Activated CD8-positive, alpha-beta memory T cell treated with anti-CD3 and anti-CD28 coated beads, Interleukin-2, amount 10 ng/mL, durations not matched to agents 7 days and 5 days (primary cell): ENCODE data around the gene PTPRD. TPM values are rescaled to one million over a fixed set of nuclear protein-coding genes. Genes with fewer than 3 reads are reported as not detected.

ENCODE experiments used
- ATAC-seq: fragments of 150-1000 bp; cut with Tn5 transposase; one replicate; pipeline ENCODE4 v1.10.0; 2021; ENCODE audit warnings: moderate library complexity
- CTCF ChIA-PET: fragments of 350-600 bp; sonication (Branson Sonifier 250); formaldehyde crosslinking; loops from one replicate; lab custom pipeline; 2021; ENCODE audit warnings: antibody characterized with exemption; lab: Charles Lee
- DNase-seq: peaks from one replicate; pipeline ENCODE4 v3.0.0-alpha.2; 2020
- H3K27ac Mint-ChIP-seq: one replicate; pipeline ENCODE4 v1.8.0; 2021; ENCODE audit warnings: mild to moderate bottlenecking, mixed read lengths
- H3K27me3 Mint-ChIP-seq: one replicate; pipeline ENCODE4 v1.8.0; 2021; ENCODE audit warnings: mixed read lengths
- H3K36me3 Mint-ChIP-seq: one replicate; pipeline ENCODE4 v1.8.0; 2021; ENCODE audit warnings: mild to moderate bottlenecking, mixed read lengths
- H3K4me1 Mint-ChIP-seq: one replicate; pipeline ENCODE4 v1.8.0; 2021; ENCODE audit warnings: mixed read lengths
- H3K4me3 Mint-ChIP-seq: one replicate; pipeline ENCODE4 v1.8.0; 2021; ENCODE audit warnings: mild to moderate bottlenecking, moderate library complexity, mixed read lengths
- H3K9me3 Mint-ChIP-seq: one replicate; pipeline ENCODE4 v1.8.0; 2022; ENCODE audit warnings: low read depth, mixed read lengths
- total RNA-seq, 2 experiments: library from RNA; stranded (reverse); gene quantifications; one replicate each; pipeline ENCODE4 v1.2.3, GENCODE V29; 2021

The PTPRD gene
- total RNA-seq, 2 experiments from 2014 or later, result 0.07 TPM; not detected in 1

DNA sequence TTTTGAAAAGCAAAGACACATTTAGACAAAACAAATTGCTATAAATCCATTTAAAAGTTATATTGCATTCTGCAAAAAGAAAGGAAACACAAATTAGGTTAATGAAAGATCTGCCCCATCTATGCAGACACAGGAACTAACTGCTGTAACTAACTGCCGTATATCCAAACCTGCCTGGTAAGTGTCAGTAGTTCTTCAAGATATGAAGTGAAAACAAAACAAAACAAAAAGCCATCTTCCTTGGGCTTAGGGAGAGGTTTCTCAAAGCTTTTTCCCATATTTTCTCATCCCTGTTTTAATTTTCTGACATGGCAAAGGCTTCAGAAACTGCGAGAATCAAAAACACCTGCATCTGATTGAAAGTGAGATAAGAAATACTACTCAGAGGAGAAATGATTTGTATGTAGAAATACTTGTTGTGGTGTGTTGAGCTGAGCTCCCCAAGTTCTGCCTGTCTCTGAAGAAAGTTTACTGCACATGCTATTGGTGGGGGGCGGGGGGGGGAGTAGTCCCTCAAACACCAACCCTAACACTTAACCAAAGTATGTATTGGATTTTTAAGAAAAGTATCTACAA, 750.5 kb downstream of the PTPRD start:
- H3K4me1 Mint-ChIP-seq, result no peaks in the 10 kb centered on the region
- H3K9me3 Mint-ChIP-seq, result peaks cover 4% of the 10 kb centered on the region
- H3K27ac Mint-ChIP-seq, result no peak overlapping the region
- DNase-seq (no peak), ATAC-seq (no peak)
- H3K36me3 Mint-ChIP-seq, result no peaks in the 10 kb centered on the region
- CTCF ChIA-PET, result no interaction called here
- no peak overlapping the region for H3K4me3 Mint-ChIP-seq
- H3K27me3 Mint-ChIP-seq, result no peaks in the 10 kb centered on the region

DNA sequence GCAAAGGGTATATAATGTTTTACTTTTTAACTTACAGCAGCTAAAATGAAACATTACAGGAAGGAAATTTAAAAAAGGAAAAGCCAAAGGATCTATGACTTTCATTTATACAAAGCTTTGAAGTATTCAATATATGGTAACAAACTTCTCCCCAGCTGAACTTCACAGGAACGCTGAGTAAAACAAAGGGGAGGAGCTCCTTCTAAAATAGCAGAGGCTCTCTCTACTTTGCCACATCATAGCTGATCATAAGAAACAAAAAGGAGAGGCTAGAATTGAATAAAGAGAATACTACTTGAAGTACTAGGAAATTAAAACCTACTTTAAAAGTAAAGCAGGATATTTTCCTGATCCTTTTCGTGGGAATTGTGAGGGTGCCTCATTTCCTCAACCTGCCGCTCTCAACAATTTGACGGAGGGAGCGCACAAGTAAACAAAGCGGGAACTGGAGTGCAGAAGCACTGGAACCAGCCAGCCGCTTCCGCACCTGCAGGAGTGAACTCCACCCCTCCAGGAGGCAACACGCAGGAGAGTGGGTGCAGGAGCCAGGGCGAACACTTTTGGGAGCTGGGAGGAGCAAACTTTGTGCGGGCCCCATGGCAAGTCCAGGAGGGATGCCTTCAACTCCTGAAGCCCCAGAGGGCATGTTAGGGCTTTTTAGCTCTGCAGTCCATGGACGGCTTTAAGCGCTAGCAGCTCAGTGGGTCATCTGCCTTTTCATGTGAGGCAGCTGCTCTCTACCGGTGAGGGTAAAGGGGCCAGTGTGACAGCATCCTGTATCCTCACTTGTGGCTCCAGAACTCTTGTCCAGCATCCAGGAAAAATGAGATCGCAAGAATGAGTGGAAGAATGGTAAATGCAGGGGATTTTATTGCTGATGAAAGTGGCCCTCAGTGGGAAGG, 757.4 kb downstream of the PTPRD start:
- CTCF ChIA-PET, result no interaction called here

DNA sequence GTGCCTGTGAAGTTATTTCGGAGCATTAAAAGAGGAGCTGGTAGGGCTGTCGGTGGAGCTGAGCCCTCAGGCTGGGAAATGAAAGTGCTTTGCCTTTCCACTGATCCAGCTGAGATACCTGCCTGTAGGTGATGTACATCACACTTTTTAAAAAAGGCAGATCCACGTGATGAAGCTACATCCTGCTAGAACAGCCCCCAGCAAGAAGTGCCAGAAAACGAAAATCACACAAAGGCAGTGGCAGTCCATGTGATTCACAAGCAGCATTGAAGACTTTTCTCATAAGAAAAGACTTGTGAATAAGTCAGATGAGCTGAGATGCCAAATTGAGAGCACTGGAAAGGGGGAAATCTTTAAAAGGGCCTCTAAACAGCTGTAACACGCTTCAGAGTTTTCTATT, 765.1 kb downstream of the PTPRD start:
- DNase-seq (no peak), ATAC-seq (no peak)
- no peaks in the 10 kb centered on the region for H3K36me3 Mint-ChIP-seq
- H3K4me3 Mint-ChIP-seq, result no peak overlapping the region
- no peaks in the 10 kb centered on the region for H3K27me3 Mint-ChIP-seq
- peaks cover 4% of the 10 kb centered on the region for H3K4me1 Mint-ChIP-seq
- CTCF ChIA-PET, result no interaction called here
- peaks cover 2% of the 10 kb centered on the region for H3K9me3 Mint-ChIP-seq
- no peak overlapping the region for H3K27ac Mint-ChIP-seq

More for the DNA sequence above, 757.4 kb downstream of the PTPRD start:
- no peaks in the 10 kb centered on the region for H3K27me3 Mint-ChIP-seq
- DNase-seq, result no peak
- peaks cover 6% of the 10 kb centered on the region for H3K9me3 Mint-ChIP-seq
- no peak for ATAC-seq
- H3K27ac Mint-ChIP-seq, result no peak overlapping the region
- H3K4me1 Mint-ChIP-seq, result no peaks in the 10 kb centered on the region
- no peak overlapping the region for H3K4me3 Mint-ChIP-seq
- H3K36me3 Mint-ChIP-seq, result no peaks in the 10 kb centered on the region

DNA sequence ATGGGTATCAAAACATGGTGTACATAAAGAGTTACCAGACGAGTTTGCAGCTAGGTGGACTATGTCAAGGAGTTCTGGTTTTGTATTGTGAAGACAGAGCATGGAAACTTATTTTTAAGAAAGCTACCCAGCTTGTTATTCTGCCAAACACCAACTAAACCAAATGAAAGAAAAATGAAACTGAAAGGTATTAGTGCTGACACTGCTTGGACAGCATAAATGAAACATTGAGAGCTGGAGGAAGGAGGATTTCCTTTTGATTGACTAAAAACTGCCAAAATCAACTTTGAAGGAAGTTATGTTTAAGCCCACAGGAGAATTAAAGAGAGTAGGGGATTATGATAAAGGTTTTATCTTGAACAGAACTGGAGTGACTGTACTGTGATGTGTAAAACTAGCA, 766.2 kb downstream of the PTPRD start:
- ATAC-seq, result peak; percentile 20
- H3K36me3 Mint-ChIP-seq, result no peaks in the 10 kb centered on the region

DNA sequence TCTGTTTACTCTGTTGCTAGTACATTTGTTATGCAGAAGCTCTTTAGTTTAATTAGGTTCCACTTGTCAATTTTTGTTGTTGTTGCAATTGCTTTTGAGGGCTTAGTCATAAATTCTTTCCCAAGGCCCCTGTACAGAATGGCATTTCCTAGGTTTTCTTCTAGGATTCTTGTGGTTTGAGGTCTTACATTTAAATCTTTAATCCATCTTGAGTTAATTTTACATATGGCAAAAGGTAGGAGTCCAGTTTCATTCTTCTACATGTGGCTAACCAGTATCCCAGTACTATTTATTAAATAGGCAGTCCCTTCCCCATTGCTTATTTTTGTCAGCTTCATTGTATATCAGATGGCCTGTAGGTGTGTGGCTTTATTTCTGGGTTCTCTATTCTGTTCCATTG, 792.4 kb downstream of the PTPRD start:
- Mint-ChIP-seq H3K36me3 (no peaks in the 10 kb centered on the region), H3K27ac (no peak overlapping the region), H3K27me3 (no peaks in the 10 kb centered on the region), H3K9me3 (no peaks in the 10 kb centered on the region), H3K4me1 (no peaks in the 10 kb centered on the region), H3K4me3 (no peak overlapping the region)
- DNase-seq (no peak), ATAC-seq (no peak)
- CTCF ChIA-PET, result no interaction called here

More for the DNA sequence above, 766.2 kb downstream of the PTPRD start:
- peaks cover 4% of the 10 kb centered on the region for H3K4me1 Mint-ChIP-seq
- DNase-seq, result no peak
- CTCF ChIA-PET, result no interaction called here
- peak overlapping the region; percentile 11 for H3K4me3 Mint-ChIP-seq
- H3K27ac Mint-ChIP-seq, result peak overlapping the region; percentile 71
- H3K9me3 Mint-ChIP-seq, result no peaks in the 10 kb centered on the region
- no peaks in the 10 kb centered on the region for H3K27me3 Mint-ChIP-seq

DNA sequence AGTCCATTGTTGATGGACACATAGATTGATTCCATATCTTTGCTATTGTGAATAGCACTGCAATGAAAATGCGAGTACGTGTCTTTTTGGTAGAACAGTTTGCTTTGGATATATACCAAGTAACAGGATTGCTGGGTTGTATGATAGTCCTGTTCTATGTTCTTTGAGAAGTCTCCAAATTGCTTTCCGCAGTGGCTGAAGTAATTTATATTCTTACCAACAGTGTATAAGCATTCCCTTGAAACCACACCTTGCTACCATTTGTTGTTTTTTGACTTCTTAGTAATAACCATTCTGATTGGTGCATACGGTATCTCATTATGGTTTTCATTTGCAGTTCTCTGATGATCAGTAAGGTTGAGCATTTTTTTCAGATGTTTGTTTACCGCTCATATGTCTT, 792.9 kb downstream of the PTPRD start:
- no peak overlapping the region for H3K4me3 Mint-ChIP-seq
- DNase-seq, result no peak
- H3K4me1 Mint-ChIP-seq, result no peaks in the 10 kb centered on the region
- no peaks in the 10 kb centered on the region for H3K9me3 Mint-ChIP-seq
- no peak overlapping the region for H3K27ac Mint-ChIP-seq
- H3K36me3 Mint-ChIP-seq, result no peaks in the 10 kb centered on the region
- no peaks in the 10 kb centered on the region for H3K27me3 Mint-ChIP-seq
- CTCF ChIA-PET, result no interaction called here
- ATAC-seq, result no peak

DNA sequence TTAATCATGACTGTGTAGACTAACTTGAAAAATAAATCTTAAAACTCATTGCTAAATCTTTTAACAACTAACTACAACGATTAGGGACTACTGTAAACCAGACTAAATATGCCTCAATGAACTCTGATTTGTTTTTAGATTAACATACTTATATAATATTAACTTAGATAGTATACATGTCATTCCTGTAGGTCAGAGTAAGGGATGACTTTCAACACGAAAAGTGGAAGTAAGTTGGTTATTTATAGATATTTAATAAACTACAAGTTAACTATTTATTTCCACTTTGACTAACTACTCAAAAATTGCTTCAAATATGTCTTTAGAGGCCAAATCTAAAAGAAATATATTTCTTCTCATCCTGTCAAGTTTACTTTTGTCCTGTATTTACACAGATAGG, 795.6 kb downstream of the PTPRD start:
- Mint-ChIP-seq H3K36me3 (no peaks in the 10 kb centered on the region), H3K27ac (no peak overlapping the region), H3K9me3 (peaks cover 2% of the 10 kb centered on the region), H3K4me1 (no peaks in the 10 kb centered on the region), H3K27me3 (no peaks in the 10 kb centered on the region), H3K4me3 (no peak overlapping the region)
- DNase-seq (no peak), ATAC-seq (no peak)
- CTCF ChIA-PET, result no interaction called here

DNA sequence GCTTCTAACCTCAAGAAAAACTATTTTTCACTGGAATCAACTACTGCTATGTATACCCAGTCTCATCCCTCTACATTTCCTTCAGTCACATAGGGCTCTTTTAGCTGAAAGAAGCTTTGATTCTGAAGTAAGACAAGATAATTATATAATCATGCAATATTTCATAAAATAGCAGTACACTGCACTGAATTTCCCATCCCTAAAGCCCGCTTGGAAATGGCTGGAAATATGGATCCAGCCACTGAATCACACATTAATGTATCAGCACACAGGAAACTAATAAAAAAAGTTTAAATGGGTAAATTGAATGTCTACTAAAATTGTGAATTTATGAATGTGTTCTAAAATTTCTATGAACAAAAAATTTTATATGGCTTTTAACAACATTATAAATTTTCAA, 808.7 kb downstream of the PTPRD start:
- Mint-ChIP-seq H3K4me1 (no peaks in the 10 kb centered on the region), H3K27ac (no peak overlapping the region), H3K36me3 (no peaks in the 10 kb centered on the region), H3K4me3 (no peak overlapping the region), H3K27me3 (no peaks in the 10 kb centered on the region), H3K9me3 (peaks cover 3% of the 10 kb centered on the region)
- CTCF ChIA-PET, result no interaction called here
- no peak for DNase-seq
- no peak for ATAC-seq

DNA sequence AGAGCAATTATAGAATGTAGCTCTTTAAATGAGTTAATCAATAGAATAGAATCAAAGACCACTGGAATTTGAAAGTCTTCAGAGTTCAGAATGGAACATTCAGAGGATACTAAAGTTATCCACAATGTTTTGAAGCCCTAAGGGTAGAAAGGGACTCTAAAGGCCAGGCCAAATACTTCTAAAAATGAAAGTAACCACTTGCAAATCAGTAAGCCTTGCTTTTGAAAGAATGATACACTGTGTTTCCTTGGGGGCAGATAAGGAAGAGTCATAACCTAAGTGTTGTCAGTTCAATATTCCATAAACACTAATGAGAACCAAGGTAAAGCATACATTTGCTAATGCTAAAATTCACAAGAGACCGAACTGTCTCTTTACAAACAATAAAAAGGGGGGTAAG, 813.5 kb downstream of the PTPRD start:
- Mint-ChIP-seq H3K9me3 (peaks cover 4% of the 10 kb centered on the region), H3K27me3 (no peaks in the 10 kb centered on the region), H3K4me3 (no peak overlapping the region), H3K27ac (no peak overlapping the region), H3K36me3 (no peaks in the 10 kb centered on the region), H3K4me1 (no peaks in the 10 kb centered on the region)
- DNase-seq, result no peak
- ATAC-seq, result no peak
- CTCF ChIA-PET, result no interaction called here

DNA sequence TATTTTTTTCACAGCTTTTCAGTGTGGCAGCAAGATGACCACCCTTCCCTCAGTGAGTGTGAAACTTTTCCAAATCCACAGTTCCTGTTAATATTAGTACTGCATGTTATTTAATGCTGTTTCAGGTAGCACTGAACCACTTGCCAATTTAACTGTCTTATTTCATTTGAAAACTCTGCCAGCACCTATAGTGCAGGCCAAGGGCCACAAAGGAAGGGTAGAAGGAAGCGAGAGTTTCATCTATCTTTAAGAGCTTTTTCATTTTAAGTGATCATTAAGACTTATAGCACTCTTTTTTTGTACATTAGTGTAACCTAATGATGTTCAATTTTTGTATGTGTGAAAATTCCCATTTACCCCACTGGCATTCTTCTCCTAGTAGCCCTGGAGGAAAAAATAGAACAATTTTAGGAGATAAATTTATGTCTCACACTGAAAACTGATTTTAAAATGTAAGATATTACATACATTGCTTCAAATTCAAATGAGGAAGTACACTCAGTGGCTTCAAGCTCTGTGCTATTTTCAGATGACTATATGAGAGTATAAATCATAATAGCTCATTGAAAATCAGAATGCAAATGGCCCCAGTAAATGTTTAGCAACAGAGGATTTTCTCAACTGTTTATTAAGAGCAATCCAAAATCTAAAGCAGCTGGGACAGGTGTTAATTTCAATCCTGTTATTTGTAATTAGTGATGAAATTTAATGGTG, 820.5 kb downstream of the PTPRD start:
- CTCF ChIA-PET, result no interaction called here
- no peak for ATAC-seq

DNA sequence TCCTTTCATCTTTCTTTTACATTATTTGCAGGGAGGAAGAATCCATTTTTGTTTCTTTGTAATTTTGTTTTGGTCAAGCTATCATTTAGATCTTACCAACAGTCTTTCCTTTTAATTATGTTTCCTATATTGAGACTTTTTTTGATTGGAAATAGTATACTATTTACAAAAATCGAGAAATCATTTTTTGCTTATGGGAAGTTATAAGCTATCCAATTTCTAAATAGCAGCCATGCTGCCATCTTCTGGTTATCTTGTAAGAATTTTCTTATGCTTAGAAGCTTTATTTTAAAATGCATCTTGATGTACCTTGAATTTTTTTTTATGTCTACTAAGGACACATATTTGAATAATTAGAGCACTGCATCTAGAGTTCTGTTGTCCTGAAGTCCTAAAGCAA, 821.2 kb downstream of the PTPRD start:
- no peaks in the 10 kb centered on the region for H3K36me3 Mint-ChIP-seq
- H3K4me3 Mint-ChIP-seq, result no peak overlapping the region
- ATAC-seq, result no peak
- no peaks in the 10 kb centered on the region for H3K9me3 Mint-ChIP-seq
- no peak overlapping the region for H3K27ac Mint-ChIP-seq
- H3K27me3 Mint-ChIP-seq, result no peaks in the 10 kb centered on the region
- no peaks in the 10 kb centered on the region for H3K4me1 Mint-ChIP-seq
- CTCF ChIA-PET, result no interaction called here
- DNase-seq, result no peak

More for the DNA sequence above, 820.5 kb downstream of the PTPRD start:
- Mint-ChIP-seq H3K27ac (no peak overlapping the region), H3K27me3 (no peaks in the 10 kb centered on the region), H3K9me3 (peaks cover 2% of the 10 kb centered on the region), H3K4me3 (no peak overlapping the region), H3K4me1 (no peaks in the 10 kb centered on the region), H3K36me3 (no peaks in the 10 kb centered on the region)
- no peak for DNase-seq

DNA sequence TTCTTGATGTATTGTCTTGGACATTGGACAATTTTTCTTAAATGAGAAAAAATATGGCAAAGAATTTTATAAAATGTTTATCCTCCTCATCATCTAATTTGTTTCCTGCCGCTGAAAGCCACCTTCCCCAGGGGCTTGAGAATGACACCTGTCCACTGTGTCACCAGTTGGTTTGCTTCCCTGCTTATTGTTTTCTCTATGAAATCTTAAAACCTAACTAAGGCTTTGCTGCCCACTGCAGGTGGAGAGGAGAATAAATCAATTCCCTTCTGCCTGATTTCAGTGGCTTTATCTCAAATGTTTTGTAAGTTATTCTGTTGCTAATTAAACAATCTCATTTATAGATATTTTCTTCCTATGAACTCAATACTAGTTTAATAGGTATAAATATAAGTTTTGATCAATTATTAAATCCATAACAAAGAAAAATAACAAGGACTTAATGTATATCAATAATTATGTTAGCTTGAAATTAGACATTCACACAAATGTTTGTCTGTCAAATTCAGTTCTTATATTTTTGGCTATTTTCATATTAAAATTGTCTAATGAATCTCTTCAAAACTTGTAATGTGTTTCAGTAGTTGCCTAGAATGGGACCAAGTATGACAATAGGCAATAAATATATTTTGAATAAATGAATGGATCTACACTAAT, 822.5 kb downstream of the PTPRD start:
- Mint-ChIP-seq H3K4me3 (no peak overlapping the region), H3K27ac (no peak overlapping the region), H3K9me3 (no peaks in the 10 kb centered on the region), H3K36me3 (no peaks in the 10 kb centered on the region), H3K4me1 (no peaks in the 10 kb centered on the region), H3K27me3 (no peaks in the 10 kb centered on the region)
- CTCF ChIA-PET, result no interaction called here
- ATAC-seq (no peak), DNase-seq (no peak)

DNA sequence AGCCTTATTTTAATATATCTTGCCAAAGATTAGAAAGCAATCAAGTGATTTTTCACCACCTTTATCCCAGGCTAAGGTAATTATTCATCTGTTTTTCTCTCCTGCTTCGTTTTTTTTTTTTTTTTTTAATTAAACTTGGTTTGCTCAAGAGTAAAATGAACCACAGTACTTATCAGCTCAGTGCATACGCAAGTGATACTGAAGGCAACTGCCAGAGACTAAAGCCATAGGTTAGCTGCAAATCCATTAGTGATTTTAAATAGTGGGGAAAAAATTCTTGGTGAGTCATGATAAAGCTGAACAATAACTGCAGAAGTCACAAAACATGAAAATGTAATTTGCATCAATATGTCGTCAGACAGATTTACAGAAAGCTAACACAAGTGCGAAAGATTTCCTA, 829.1 kb downstream of the PTPRD start:
- H3K4me3 Mint-ChIP-seq, result no peak overlapping the region
- no peak for DNase-seq
- no peaks in the 10 kb centered on the region for H3K36me3 Mint-ChIP-seq
- no peak for ATAC-seq
- H3K9me3 Mint-ChIP-seq, result peaks cover 3% of the 10 kb centered on the region
- CTCF ChIA-PET, result no interaction called here
- no peak overlapping the region for H3K27ac Mint-ChIP-seq
- no peaks in the 10 kb centered on the region for H3K4me1 Mint-ChIP-seq
- H3K27me3 Mint-ChIP-seq, result no peaks in the 10 kb centered on the region
